Sigmoid colon (tissue), 4 donors: ENCODE measurements around the gene MTCL1.

Experiments
- EP300 ChIP-seq, 4 donors: sonication (generic); formaldehyde crosslinking; IDR thresholded peaks; one replicate each; pipeline ENCODE4 v1.6.1; 2017; ENCODE audit warnings: antibody characterized with exemption in 4 of 4
- POLR2A ChIP-seq, 2 donors: fragments of 450-650 bp; IDR thresholded peaks; one replicate each; pipeline ENCODE4 v1.6.1; 2016; ENCODE audit warnings: antibody characterized with exemption in 2 of 2, mild to moderate bottlenecking in 2 of 2, moderate library complexity in 2 of 2
- POLR2AphosphoS5 ChIP-seq, 4 donors: sonication (generic); formaldehyde crosslinking; IDR thresholded peaks; one replicate each; pipeline ENCODE4 v1.6.1; 2017; ENCODE audit warnings: antibody characterized with exemption in 4 of 4
- TF ChIP-seq, protein P1 (sequence below), 4 experiments: fragments of 450-650 bp in 3 of 4; fragments of 200-600 bp in 1 of 4; IDR thresholded peaks; one replicate each; pipeline ENCODE4 v1.5.1; 2016 to 2019; ENCODE audit warnings: antibody characterized with exemption in 4 of 4, mild to moderate bottlenecking in 3 of 4, moderate library complexity in 2 of 4

DNA sequence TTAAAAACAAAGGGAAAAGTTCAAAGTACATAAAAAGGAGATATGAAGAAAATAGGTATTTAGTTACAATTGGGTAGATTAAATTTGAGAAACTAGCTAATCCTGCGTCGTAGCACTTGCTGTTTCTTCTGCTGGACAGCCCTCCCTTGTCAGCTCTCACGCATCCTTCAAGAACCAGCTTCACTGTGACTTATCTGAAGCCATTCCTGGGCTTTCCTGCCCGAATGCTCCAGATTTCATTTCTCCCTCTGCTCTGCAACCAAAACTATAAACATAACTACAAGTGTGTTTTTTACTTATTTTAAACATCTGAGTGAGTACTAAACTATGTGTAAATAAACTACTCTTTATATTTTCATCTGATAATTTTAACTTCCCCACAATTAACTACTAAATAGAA, 149.2 kb downstream of the MTCL1 start:
- TF ChIP-seq, protein P1, sequence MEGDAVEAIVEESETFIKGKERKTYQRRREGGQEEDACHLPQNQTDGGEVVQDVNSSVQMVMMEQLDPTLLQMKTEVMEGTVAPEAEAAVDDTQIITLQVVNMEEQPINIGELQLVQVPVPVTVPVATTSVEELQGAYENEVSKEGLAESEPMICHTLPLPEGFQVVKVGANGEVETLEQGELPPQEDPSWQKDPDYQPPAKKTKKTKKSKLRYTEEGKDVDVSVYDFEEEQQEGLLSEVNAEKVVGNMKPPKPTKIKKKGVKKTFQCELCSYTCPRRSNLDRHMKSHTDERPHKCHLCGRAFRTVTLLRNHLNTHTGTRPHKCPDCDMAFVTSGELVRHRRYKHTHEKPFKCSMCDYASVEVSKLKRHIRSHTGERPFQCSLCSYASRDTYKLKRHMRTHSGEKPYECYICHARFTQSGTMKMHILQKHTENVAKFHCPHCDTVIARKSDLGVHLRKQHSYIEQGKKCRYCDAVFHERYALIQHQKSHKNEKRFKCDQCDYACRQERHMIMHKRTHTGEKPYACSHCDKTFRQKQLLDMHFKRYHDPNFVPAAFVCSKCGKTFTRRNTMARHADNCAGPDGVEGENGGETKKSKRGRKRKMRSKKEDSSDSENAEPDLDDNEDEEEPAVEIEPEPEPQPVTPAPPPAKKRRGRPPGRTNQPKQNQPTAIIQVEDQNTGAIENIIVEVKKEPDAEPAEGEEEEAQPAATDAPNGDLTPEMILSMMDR (IDR thresholded peaks at IDR 0.05), result no peak
- no peak for TF ChIP-seq POLR2AphosphoS5 (IDR thresholded peaks at IDR 0.05)
- no peak for TF ChIP-seq POLR2A (IDR thresholded peaks at IDR 0.05)
- TF ChIP-seq EP300 (IDR thresholded peaks at IDR 0.05), result no peak
